Measurements from ENCODE around the gene FAM120B.

DNA sequence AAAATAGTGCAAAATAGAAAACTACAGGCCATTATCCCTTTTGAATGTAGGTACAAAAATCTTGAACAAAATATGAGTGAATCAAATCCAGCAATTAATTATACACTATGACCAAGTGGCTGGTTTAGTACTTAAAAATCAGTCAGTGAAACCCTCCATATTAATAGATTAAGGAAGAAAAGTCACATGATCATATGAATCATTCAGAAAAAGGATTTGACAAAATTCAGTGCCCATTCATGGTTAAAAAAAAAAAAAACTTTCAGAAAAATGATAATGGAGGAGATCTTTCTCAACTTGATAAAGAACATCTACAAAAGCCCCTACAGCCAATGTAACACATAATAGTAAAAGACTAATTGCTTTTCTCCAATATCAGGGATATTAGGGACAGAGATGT is 75.0 kb downstream of the FAM120B start:
- TF ChIP-seq ARNTL (CRISPR knock-in tag; IDR thresholded peaks at IDR 0.05; ENCODE audit: borderline replicate concordance, low read depth) (no peak), ZFP30 (CRISPR knock-in tag; IDR thresholded peaks at IDR 0.05) (no peak), ISL1 (CRISPR knock-in tag; IDR thresholded peaks at IDR 0.05) (no peak), PPARA (CRISPR knock-in tag; IDR thresholded peaks at IDR 0.05; ENCODE audit: borderline replicate concordance) (no peak), RARB (CRISPR knock-in tag; IDR thresholded peaks at IDR 0.05) (no peak)
- TF ChIP-seq, protein P1, sequence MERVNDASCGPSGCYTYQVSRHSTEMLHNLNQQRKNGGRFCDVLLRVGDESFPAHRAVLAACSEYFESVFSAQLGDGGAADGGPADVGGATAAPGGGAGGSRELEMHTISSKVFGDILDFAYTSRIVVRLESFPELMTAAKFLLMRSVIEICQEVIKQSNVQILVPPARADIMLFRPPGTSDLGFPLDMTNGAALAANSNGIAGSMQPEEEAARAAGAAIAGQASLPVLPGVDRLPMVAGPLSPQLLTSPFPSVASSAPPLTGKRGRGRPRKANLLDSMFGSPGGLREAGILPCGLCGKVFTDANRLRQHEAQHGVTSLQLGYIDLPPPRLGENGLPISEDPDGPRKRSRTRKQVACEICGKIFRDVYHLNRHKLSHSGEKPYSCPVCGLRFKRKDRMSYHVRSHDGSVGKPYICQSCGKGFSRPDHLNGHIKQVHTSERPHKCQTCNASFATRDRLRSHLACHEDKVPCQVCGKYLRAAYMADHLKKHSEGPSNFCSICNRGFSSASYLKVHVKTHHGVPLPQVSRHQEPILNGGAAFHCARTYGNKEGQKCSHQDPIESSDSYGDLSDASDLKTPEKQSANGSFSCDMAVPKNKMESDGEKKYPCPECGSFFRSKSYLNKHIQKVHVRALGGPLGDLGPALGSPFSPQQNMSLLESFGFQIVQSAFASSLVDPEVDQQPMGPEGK (CRISPR knock-in tag; IDR thresholded peaks at IDR 0.05; ENCODE audit: borderline replicate concordance), result no peak
- TF ChIP-seq, protein P2, sequence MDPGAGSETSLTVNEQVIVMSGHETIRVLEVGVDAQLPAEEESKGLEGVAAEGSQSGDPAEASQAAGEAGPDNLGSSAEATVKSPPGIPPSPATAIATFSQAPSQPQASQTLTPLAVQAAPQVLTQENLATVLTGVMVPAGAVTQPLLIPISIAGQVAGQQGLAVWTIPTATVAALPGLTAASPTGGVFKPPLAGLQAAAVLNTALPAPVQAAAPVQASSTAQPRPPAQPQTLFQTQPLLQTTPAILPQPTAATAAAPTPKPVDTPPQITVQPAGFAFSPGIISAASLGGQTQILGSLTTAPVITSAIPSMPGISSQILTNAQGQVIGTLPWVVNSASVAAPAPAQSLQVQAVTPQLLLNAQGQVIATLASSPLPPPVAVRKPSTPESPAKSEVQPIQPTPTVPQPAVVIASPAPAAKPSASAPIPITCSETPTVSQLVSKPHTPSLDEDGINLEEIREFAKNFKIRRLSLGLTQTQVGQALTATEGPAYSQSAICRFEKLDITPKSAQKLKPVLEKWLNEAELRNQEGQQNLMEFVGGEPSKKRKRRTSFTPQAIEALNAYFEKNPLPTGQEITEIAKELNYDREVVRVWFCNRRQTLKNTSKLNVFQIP (CRISPR knock-in tag; IDR thresholded peaks at IDR 0.05; ENCODE audit: borderline replicate concordance, low read depth), result no peak
